ENCODE data around the gene PC. TPM values are rescaled to one million over a fixed set of nuclear protein-coding genes. Genes with fewer than 3 reads are reported as not detected.

PC gene
- total and polyA plus RNA-seq, 5 experiments from 2014 or later = 3.5 to 8.5 (median 6.9) TPM

DNA sequence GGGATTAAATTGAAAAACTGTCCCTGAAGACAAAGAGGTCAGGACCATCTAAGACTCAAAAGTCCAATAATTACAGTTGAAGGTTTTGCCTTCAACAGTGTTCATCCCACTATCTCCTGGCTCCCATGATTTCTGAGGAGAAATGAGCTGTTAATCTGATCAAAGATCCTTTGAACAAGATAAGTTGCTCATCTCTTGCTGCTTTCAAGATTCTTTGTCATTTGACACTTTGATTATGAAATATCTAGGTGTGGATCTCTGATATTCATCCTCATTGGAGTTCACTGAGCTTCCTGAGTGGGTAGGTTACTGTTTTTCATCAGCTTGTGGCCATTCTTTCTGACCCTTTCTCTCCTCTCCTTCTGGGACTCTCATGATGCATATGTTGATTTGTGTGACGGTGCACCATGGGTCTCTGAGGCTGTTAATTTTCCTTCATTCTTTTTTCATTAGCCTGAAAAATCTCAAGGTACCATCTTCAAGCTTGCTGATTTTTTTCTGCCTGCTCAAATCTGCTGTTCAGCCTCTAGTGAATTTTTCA lies 20.9 kb downstream of the PC start:
- Mint-ChIP-seq H3K4me1 (peaks cover 0 to 3% (median 0%) of the 10 kb centered on the region in 4 donors), H3K27me3 (peaks cover 0 to 8% (median 2%) of the 10 kb centered on the region in 5 donors), H3K36me3 (peaks cover 0 to 3% (median 2%) of the 10 kb centered on the region in 3 donors), H3K4me3 (no peak overlapping the region), H3K9me3 (no peaks in the 10 kb centered on the region), H3K27ac (peak overlapping the region in 1 of 10 donors; percentile 26)
- ATAC-seq = no peak
- POLR2A ChIA-PET = no interaction called here
- no peak for DNase-seq

DNA sequence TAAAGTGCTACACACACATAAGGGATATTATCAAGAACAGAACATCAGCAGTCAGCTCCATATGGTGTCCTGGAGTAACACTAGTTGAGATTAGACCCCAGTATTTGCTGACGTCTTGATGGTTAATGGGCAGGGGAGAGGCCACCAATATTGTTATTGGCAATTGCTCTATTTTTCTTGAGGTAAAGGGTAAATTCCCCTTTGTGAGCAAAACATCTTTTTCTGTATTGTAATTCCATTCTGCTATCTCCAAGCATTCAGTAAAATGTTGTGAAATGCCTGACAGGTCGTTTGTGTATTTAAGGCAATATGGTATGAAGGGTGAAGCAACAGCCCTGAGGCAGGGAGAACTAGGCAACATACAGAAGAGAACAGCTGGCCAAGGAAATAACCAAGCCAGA lies 21.9 kb downstream of the PC start:
- POLR2A ChIA-PET = no interaction called here
- ATAC-seq = no peak
- Mint-ChIP-seq H3K9me3 (no peaks in the 10 kb centered on the region), H3K36me3 (peaks cover 0 to 3% (median 2%) of the 10 kb centered on the region in 3 donors), H3K27me3 (peaks cover 0 to 8% (median 2%) of the 10 kb centered on the region in 5 donors), H3K27ac (no peak overlapping the region), H3K4me3 (no peak overlapping the region), H3K4me1 (peaks cover 0 to 3% (median 0%) of the 10 kb centered on the region in 4 donors)
- no peak for DNase-seq

DNA sequence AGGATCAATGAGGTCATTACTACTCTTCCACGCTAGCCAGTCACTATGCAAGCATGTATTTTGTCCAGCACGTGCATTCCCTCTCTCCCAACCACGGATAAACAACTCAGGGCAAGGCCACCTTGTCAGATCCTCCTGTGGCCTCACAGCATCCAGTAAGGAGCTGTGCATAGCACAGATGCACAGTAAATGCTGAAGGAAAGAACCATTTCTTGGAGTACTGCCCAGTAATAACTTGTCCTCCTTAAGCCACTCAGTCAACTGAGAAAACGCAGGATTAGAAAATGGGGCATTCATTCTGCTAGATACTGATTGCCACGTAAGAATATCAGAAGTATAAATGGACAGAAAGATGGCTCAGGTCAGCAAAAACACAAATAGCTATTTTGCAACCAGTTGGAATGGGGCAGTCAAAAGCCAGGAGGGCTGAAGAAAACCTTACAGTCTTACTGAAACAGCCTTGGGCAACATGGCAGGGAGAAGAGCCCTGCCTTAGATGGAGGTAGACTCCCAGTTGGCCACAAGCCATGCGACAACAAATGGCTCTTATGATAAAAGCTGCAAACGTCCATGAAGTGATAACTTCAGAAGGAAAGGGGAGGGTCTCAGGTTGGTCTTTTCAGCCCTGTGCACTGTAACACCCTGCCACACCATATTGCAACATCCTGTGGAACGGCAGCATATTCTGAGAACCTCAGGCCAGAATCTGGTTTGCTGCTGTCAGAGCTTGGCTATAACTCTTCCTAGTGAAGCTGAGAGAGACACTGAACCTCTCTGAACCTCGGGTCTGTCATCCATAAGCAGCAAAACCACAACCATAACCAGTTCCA lies 23.0 kb downstream of the PC start:
- H3K27ac Mint-ChIP-seq = no peak overlapping the region
- POLR2A ChIA-PET = interaction anchor here (0.7 kb wide), 1 partner anchor 16 kb away, joined by 3 read pairs; no protein-coding TSS in a partner anchor
- peaks cover 1 to 8% (median 2%) of the 10 kb centered on the region in 5 donors for H3K27me3 Mint-ChIP-seq
- no peak overlapping the region for H3K4me3 Mint-ChIP-seq
- H3K4me1 Mint-ChIP-seq = peaks cover 0 to 3% (median 0%) of the 10 kb centered on the region in 4 donors
- no peak for DNase-seq
- H3K36me3 Mint-ChIP-seq = peaks cover 0 to 3% (median 2%) of the 10 kb centered on the region in 3 donors
- H3K9me3 Mint-ChIP-seq = no peaks in the 10 kb centered on the region
- no peak for ATAC-seq

DNA sequence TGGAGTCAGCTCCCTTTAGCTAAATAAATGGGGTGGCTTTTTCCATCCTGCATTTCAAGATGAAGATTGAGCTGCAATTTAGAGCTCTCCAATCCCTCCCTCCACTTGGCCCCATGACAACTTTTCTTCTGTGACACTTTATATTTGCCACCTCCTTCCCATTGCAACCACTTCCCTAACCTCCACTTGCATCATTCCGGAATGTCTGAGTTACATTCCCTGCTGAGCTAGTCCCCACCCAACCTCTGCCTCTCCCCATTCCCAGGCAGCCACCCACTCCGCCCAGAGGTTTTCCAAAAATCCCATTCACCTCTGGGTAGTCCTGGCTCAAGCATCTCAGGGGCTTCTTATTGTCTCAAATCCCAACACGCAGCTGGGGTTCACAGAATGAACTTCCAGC lies 24.7 kb downstream of the PC start:
- Mint-ChIP-seq H3K36me3 (peaks cover 0 to 3% (median 2%) of the 10 kb centered on the region in 3 donors), H3K4me3 (no peak overlapping the region), H3K27me3 (peaks cover 1 to 8% (median 2%) of the 10 kb centered on the region in 5 donors), H3K4me1 (peaks cover 0 to 3% (median 0%) of the 10 kb centered on the region in 4 donors), H3K27ac (no peak overlapping the region), H3K9me3 (no peaks in the 10 kb centered on the region)
- POLR2A ChIA-PET = no interaction called here
- no peak for ATAC-seq
- no peak for DNase-seq

DNA sequence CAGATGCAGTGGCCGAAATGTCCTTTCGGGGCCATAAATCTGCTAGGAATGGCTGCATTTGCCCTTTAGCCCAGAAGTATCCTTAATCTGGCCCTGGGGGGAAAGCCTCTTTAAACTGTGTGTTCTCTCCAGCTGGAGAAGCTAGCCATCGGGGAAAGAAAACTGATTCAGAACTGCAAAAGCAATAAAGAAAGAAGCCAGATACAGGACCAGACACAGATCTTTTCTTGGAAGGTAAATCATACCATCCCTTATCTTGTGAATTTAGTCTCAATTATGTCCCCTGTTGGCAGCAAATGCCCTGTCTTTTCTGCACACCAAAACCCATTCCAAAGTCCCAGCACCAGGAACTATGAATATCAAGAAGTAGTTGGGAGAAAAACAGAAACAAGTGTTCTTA lies 25.6 kb downstream of the PC start:
- POLR2A ChIA-PET = no interaction called here
- ATAC-seq (no peak), DNase-seq (no peak)
- Mint-ChIP-seq H3K4me3 (no peak overlapping the region), H3K27me3 (peaks cover 1 to 8% (median 2%) of the 10 kb centered on the region in 5 donors), H3K4me1 (peaks cover 0 to 3% (median 0%) of the 10 kb centered on the region in 4 donors), H3K36me3 (peaks cover 0 to 3% (median 2%) of the 10 kb centered on the region in 3 donors), H3K27ac (no peak overlapping the region), H3K9me3 (no peaks in the 10 kb centered on the region)

DNA sequence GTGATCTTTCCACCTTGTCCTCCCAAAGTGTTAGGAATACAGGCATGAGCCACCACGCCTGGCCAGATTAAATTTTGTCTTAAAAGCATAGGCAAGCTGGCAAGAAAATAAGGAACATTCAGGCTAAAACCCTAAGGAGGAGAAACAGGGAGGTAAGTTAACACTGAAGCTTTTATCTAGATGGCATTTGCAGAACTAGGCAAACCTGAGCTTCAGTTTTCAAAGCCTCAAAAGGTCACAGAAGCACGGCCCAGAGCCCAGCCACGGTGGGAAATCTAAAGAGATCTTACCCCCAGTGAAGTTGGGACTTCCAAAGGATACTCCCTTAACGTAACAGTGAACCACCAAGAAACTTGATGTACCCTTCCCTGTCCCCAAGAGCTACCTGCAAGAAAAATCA lies 28.4 kb downstream of the PC start:
- Mint-ChIP-seq H3K4me3 (no peak overlapping the region), H3K27me3 (peaks cover 0 to 8% (median 2%) of the 10 kb centered on the region in 5 donors), H3K9me3 (peaks cover 0 to 2% (median under 1%) of the 10 kb centered on the region in 9 donors), H3K27ac (no peak overlapping the region), H3K36me3 (peaks cover 2 to 4% (median 3%) of the 10 kb centered on the region in 3 donors), H3K4me1 (peaks cover 0 to 1% (median 0%) of the 10 kb centered on the region in 4 donors)
- ATAC-seq (no peak), DNase-seq (no peak)
- POLR2A ChIA-PET = no interaction called here

DNA sequence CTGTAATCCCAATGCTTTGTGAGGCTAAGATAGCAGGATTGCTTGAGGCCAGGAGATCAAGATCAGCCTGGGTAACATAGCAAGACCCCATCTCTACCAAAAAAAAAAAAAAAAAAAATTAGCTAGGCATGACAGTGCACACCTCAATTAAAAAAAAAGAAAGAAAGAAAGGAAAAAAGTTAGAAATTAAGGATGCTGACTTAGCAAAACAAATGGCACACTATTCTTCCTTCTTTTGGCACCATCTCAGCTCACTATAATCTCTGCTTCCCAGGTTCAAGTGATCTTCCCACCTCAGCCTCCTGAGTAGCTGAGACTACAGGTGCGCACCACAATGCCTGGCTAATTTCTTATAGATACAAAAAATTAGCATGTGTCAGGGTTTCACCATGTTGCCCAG lies 33.9 kb downstream of the PC start:
- Mint-ChIP-seq H3K27me3 (peaks cover 0 to 2% (median 0%) of the 10 kb centered on the region in 5 donors), H3K4me1 (no peaks in the 10 kb centered on the region), H3K4me3 (no peak overlapping the region), H3K27ac (no peak overlapping the region), H3K9me3 (peaks cover 0 to 6% (median 3%) of the 10 kb centered on the region in 9 donors), H3K36me3 (peaks cover 0 to 6% (median 6%) of the 10 kb centered on the region in 3 donors)
- no peak for DNase-seq
- POLR2A ChIA-PET = no interaction called here
- ATAC-seq = no peak

DNA sequence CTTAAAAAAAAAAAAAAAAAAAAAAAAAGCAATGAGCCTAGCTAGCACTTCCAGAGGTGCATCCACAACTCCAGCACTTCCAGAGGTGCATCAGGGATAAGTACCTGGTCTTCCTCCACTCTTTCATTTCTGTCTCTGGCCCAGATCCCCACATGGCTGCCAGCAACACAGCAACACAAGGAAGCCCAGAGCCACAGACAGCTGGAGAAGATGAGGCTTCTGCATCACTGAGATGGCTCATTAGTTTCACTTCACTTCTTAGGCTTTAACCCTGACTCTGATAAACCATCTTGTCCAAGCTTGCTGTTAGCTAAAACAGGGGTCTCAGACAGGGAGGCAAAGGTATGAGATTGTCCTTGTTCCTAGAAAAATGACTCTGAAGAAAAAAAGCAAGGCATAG lies 35.6 kb downstream of the PC start:
- peaks cover 0 to 6% (median 6%) of the 10 kb centered on the region in 3 donors for H3K36me3 Mint-ChIP-seq
- H3K27me3 Mint-ChIP-seq = peaks cover 0 to 2% (median 0%) of the 10 kb centered on the region in 5 donors
- H3K27ac Mint-ChIP-seq = no peak overlapping the region
- no peak overlapping the region for H3K4me3 Mint-ChIP-seq
- H3K4me1 Mint-ChIP-seq = no peaks in the 10 kb centered on the region
- H3K9me3 Mint-ChIP-seq = peaks cover 0 to 6% (median 3%) of the 10 kb centered on the region in 9 donors
- DNase-seq = no peak
- POLR2A ChIA-PET = interaction anchor here (0.7 kb wide), 1 partner anchor 12 kb away, joined by 5 read pairs; no protein-coding TSS in a partner anchor
- no peak for ATAC-seq

DNA sequence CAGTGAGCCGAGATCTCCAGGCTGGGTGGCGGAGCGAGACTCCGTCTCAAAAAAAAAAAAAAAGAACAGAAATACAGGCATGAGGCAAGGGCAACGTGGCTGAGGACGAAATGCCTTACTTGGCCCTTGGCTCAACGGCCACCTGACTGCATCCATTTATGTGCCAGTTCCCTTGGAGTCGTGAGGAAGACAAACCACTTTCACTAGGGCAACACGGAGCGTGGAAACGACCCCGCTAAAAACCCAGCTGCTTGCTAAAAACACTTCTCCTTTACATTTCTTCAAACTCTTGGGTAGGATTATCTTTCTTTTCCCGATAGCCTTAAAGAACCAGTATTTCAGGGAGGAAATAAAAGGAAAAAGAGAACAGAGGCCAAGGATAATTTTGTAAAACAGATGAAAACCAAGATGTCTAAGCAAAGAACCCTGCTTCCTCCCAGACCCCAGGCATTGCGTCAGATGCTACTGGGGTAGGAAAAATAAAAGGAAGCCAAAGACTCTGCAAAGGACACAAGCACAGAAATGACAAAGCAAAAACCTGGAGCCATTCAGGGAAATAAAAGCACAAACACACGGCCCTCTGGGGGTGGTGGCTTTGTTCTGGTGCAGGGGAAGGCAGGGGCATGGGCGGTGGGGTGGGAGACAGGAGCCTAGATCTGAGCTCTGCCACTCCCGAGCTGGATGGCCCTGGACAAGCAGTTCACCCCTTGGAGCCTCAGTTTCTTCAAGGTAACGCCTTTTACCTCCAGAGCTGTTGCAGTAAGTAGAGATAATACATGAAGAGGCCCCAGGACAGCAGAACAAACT lies 37.0 kb downstream of the PC start:
- Mint-ChIP-seq H3K27ac (no peak overlapping the region), H3K9me3 (peaks cover 0 to 6% (median 3%) of the 10 kb centered on the region in 9 donors), H3K27me3 (peaks cover 0 to 2% (median 0%) of the 10 kb centered on the region in 5 donors), H3K4me1 (no peaks in the 10 kb centered on the region), H3K4me3 (no peak overlapping the region), H3K36me3 (peaks cover 0 to 6% (median 6%) of the 10 kb centered on the region in 3 donors)
- POLR2A ChIA-PET = no interaction called here
- no peak for ATAC-seq
- no peak for DNase-seq

DNA sequence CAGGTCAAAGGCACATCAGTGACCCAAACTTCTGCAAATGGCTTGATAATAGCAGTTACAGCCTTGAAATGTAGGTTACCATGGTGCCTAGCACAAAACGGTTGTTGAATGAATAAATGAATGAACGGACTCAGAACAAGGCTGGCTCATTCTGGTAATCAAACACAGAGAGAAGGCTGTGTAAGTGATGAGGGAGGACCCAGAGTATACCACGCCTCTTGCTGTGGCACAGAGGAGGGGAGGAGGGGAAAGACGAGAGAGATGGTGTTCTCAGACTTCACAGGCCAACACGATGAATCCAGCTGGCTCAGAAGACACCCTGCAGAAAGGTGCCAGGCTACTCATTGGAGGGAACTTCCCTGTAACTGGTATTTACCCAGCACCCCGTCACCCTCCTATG lies 38.3 kb downstream of the PC start:
- H3K9me3 Mint-ChIP-seq = peaks cover 0 to 6% (median 3%) of the 10 kb centered on the region in 9 donors
- no peak overlapping the region for H3K4me3 Mint-ChIP-seq
- ATAC-seq (no peak), DNase-seq (no peak)
- POLR2A ChIA-PET = no interaction called here
- H3K27me3 Mint-ChIP-seq = peaks cover 0 to 2% (median 0%) of the 10 kb centered on the region in 5 donors
- peaks cover 0 to 2% (median 0%) of the 10 kb centered on the region in 4 donors for H3K4me1 Mint-ChIP-seq
- H3K36me3 Mint-ChIP-seq = peaks cover 0 to 6% (median 4%) of the 10 kb centered on the region in 3 donors
- no peak overlapping the region for H3K27ac Mint-ChIP-seq

DNA sequence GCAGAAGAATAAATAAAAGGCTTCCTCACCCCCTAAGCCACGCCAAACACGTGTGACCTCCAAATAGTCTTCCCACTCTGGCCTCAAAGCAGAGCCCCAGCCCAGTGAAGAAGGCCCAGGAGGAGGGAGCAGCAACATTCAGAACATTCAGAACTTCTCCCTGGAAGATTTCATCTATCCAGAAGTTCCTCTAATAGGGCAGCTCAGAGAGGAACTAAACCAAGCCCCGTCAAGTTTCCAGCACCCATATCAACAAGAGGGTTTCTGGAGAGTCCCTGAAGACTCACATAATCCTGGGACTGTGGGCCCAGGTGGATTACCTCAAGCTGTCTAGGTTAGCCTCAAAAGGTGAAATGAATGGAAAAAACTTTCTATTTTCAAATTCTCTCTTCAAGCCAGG lies 39.4 kb downstream of the PC start:
- POLR2A ChIA-PET = interaction anchor here (0.6 to 0.7 kb wide), 2 partner anchors 13 to 17 kb away, joined by 3 read pairs; no protein-coding TSS in a partner anchor
- Mint-ChIP-seq H3K27me3 (peaks cover 0 to 2% (median 0%) of the 10 kb centered on the region in 5 donors), H3K9me3 (no peaks in the 10 kb centered on the region), H3K4me1 (peaks cover 0 to 2% (median 0%) of the 10 kb centered on the region in 4 donors), H3K27ac (no peak overlapping the region), H3K36me3 (no peaks in the 10 kb centered on the region), H3K4me3 (no peak overlapping the region)
- DNase-seq = no peak
- no peak for ATAC-seq

DNA sequence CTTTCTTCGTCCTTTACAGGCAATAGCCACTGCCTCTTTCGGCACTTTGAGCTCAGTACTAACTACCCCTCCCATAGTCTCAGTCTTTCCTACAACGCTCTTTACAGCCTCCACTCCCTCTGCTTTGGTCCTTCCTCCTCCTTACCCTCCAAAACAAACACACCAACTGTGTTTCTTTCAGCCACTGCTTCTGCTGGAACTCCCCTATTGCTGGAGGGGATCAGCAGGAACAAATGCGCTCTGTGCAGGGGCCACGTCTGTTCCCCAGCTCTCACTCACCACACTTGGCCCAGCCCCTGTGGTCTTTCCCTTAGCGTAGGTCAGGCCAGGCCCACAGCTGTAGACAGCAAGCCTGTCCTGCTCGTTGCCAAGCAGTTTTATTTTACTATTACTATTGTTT lies 42.3 kb downstream of the PC start:
- H3K9me3 Mint-ChIP-seq = no peaks in the 10 kb centered on the region
- POLR2A ChIA-PET = no interaction called here

More for the DNA sequence above, 42.3 kb downstream of the PC start:
- DNase-seq = no peak
- H3K27me3 Mint-ChIP-seq = no peaks in the 10 kb centered on the region
- H3K4me1 Mint-ChIP-seq = peaks cover 0 to 2% (median 0%) of the 10 kb centered on the region in 4 donors
- H3K27ac Mint-ChIP-seq = no peak overlapping the region
- no peak overlapping the region for H3K4me3 Mint-ChIP-seq
- no peak for ATAC-seq
- H3K36me3 Mint-ChIP-seq = no peaks in the 10 kb centered on the region
